ENCODE measurements around the gene OR7G3.

GRCh38 chr19:9078651-9079050, 48.1 kb downstream of the OR7G3 start:
- TF ChIP-seq CTCF (IDR thresholded peaks at IDR 0.05; ENCODE audit: extremely low read depth in 1 of 2, insufficient read depth in 1 of 2, low read depth in 1 of 2, low read length in 2 of 2), result no peak
- no peak for TF ChIP-seq POLR2A (IDR thresholded peaks at IDR 0.05; ENCODE audit: low read depth, low read length)

Measured in endothelial cell of umbilical vein (primary cell).